Gastrocnemius medialis (tissue), 4 donors: Measurements from ENCODE around the gene FOXF2.

Source experiments
- CTCF ChIP-seq, 5 experiments: fragments of 450-650 bp in 3 of 5; fragments of 200-600 bp in 2 of 5; sonication (generic) in 2 of 5; IDR thresholded peaks in 4 of 5; conservative IDR thresholded peaks in 1 of 5; 1 replicate in 4 of 5; 2 replicates in 1 of 5; pipeline ENCODE4 v1.5.1; 2016 to 2019; ENCODE audit warnings: antibody characterized with exemption in 5 of 5, mild to moderate bottlenecking in 3 of 5, moderate library complexity in 3 of 5
- POLR2A ChIP-seq, 2 donors: fragments of 450-650 bp; IDR thresholded peaks; one replicate each; pipeline ENCODE4 v1.6.1; 2017; ENCODE audit warnings: antibody characterized with exemption in 2 of 2, mild to moderate bottlenecking in 2 of 2, moderate library complexity in 2 of 2

- TF ChIP-seq CTCF (IDR thresholded peaks at IDR 0.05 in 4 of 5, conservative IDR thresholded peaks at IDR 0.05 in 1 of 5) (no peak), POLR2A (IDR thresholded peaks at IDR 0.05) (no peak)
Observed at GRCh38 chr6:1405221-1405620, 15.8 kb downstream of the FOXF2 start.
